SK-N-SH (cell line): ENCODE measurements around the gene BTRC.

Experiments
- CTCF ChIP-seq: fragments of 200-600 bp; sonication (generic); IDR thresholded peaks from 2 replicates; pipeline ENCODE4 v1.6.1; 2017; ENCODE audit warnings: antibody characterized with exemption, mild to moderate bottlenecking, moderate library complexity
- EP300 ChIP-seq, 2 experiments: IDR thresholded peaks; 2 replicates each; pipeline versions ENCODE4 v1.4.0 to v1.6.1; 2012; ENCODE audit warnings: borderline replicate concordance in 1 of 2, low read depth in 1 of 2, low read length in 1 of 2
- FOXM1 ChIP-seq: IDR thresholded peaks from 2 replicates; pipeline ENCODE4 v1.4.0; 2012; ENCODE audit warnings: low read depth, mild to moderate bottlenecking
- GABPA ChIP-seq: IDR thresholded peaks from 2 replicates; pipeline ENCODE4 v1.4.0; 2012; ENCODE audit warnings: low read depth, mild to moderate bottlenecking
- GATA2 ChIP-seq: sonication (generic); formaldehyde crosslinking; IDR thresholded peaks from 2 replicates; pipeline ENCODE4 v1.5.0; 2020; ENCODE audit warnings: mild to moderate bottlenecking, missing genetic modification reagents
- JUND ChIP-seq: IDR thresholded peaks from 2 replicates; pipeline ENCODE4 v1.4.0; 2012
- MXI1 ChIP-seq: IDR thresholded peaks from 2 replicates; pipeline ENCODE4 v1.6.1; 2012; ENCODE audit warnings: mild to moderate bottlenecking, low read depth, low read length, improper control_type of control experiment
- POLR2AphosphoS5 ChIP-seq: IDR thresholded peaks from 2 replicates; pipeline ENCODE4 v1.6.1; 2012; ENCODE audit warnings: low read depth, low read length
- RCOR1 ChIP-seq: fragments of 150-350 bp; IDR thresholded peaks from 2 replicates; pipeline ENCODE4 v1.6.1; 2017; ENCODE audit warnings: antibody characterized with exemption, low read length
- SMC3 ChIP-seq: IDR thresholded peaks from 2 replicates; pipeline ENCODE4 v1.6.1; 2012; ENCODE audit warnings: low read depth, low read length, improper control_type of control experiment
- TCF12 ChIP-seq: IDR thresholded peaks from 2 replicates; pipeline ENCODE4 v1.4.0; 2012
- YY1 ChIP-seq: IDR thresholded peaks from 2 replicates; pipeline ENCODE4 v1.4.0; 2012; ENCODE audit warnings: low read depth, mild to moderate bottlenecking

- no peak for TF ChIP-seq EP300 (IDR thresholded peaks at IDR 0.05; ENCODE audit: borderline replicate concordance in 1 of 2, low read depth in 1 of 2, low read length in 1 of 2)
- TF ChIP-seq SMC3 = no peak
- TF ChIP-seq FOXM1 = no peak
- TF ChIP-seq MXI1 = no peak
- no peak for TF ChIP-seq TCF12
- TF ChIP-seq CTCF = no peak
- TF ChIP-seq GATA2 (CRISPR knock-in tag) = no peak
- TF ChIP-seq YY1 = no peak
- TF ChIP-seq JUND = no peak
- TF ChIP-seq POLR2AphosphoS5 = no peak
- TF ChIP-seq RCOR1 = no peak
- TF ChIP-seq GABPA = no peak
Observed at GRCh38 chr10:101425535-101425934, 71.6 kb downstream of the BTRC start.
